GM23338 (cell line): ENCODE results near the gene STIM1. TPM values are rescaled to one million over a fixed set of nuclear protein-coding genes. Genes with fewer than 3 reads are reported as not detected.

Source experiments
- ATAC-seq: fragments of 200-7000 bp; cut with Tn5 transposase; 3 replicates; pipeline ENCODE4 v1.9.1; 2020
- DNase-seq: peaks from one replicate; pipeline ENCODE4 v3.0.0-alpha.2; 2015; ENCODE audit warnings: low spot score
- H2AFZ ChIP-seq: fragments of 200-600 bp; sonication (generic); 2 replicates; pipeline ENCODE4 v1.8.0; 2016; ENCODE audit warnings: antibody characterized with exemption, mild to moderate bottlenecking, moderate library complexity
- H3F3A ChIP-seq: fragments of 200-600 bp; sonication (generic); replicated peaks from 2 replicates; pipeline ENCODE4 v1.8.0; 2017; ENCODE audit warnings: antibody characterized with exemption, mixed run types, low read depth
- H3K27ac ChIP-seq: fragments of 200-600 bp; sonication (generic); 2 replicates; pipeline ENCODE4 v1.6.1; 2016; ENCODE audit warnings: low read depth
- H3K27me3 ChIP-seq: fragments of 200-600 bp; sonication (generic); 2 replicates; pipeline ENCODE4 v1.8.0; 2016; ENCODE audit warnings: mild to moderate bottlenecking, mixed run types, moderate library complexity; ENCODE audit not compliant: insufficient read depth
- H3K36me3 ChIP-seq: fragments of 200-600 bp; sonication (generic); 2 replicates; pipeline ENCODE4 v1.8.0; 2016; ENCODE audit warnings: mild to moderate bottlenecking; ENCODE audit not compliant: insufficient read depth
- H3K4me1 ChIP-seq: fragments of 200-600 bp; sonication (generic); 2 replicates; pipeline ENCODE4 v1.8.0; 2016; ENCODE audit warnings: mild to moderate bottlenecking, moderate library complexity; ENCODE audit not compliant: insufficient read depth
- H3K4me2 ChIP-seq: fragments of 200-600 bp; sonication (generic); 2 replicates; pipeline ENCODE4 v1.7.1; 2017; ENCODE audit warnings: mixed run types
- H3K4me3 ChIP-seq: fragments of 200-600 bp; sonication (generic); 2 replicates; pipeline ENCODE4 v1.6.1; 2016; ENCODE audit warnings: mixed run types
- H3K79me2 ChIP-seq: fragments of 200-600 bp; sonication (generic); replicated peaks from 2 replicates; pipeline ENCODE4 v1.8.0; 2017; ENCODE audit warnings: mild to moderate bottlenecking; ENCODE audit not compliant: insufficient read depth
- H3K9me2 ChIP-seq: fragments of 200-600 bp; sonication (generic); 2 replicates; pipeline ENCODE4 v1.8.0; 2017; ENCODE audit not compliant: insufficient read depth
- H4K20me1 ChIP-seq: fragments of 200-600 bp; sonication (generic); replicated peaks from 2 replicates; pipeline ENCODE4 v1.8.0; 2017; ENCODE audit warnings: mild to moderate bottlenecking; ENCODE audit not compliant: insufficient read depth
- H3K27ac Mint-ChIP-seq: 2 replicates; pipeline ENCODE4 v1.8.0; 2020; ENCODE audit warnings: inconsistent platforms, mild to moderate bottlenecking, moderate library complexity, mixed read lengths
- H3K27me3 Mint-ChIP-seq: 3 replicates; pipeline ENCODE4 v1.8.0; 2022; ENCODE audit warnings: low read depth, mild to moderate bottlenecking, moderate library complexity, mixed read lengths, inconsistent platforms; ENCODE audit not compliant: insufficient read depth, poor library complexity
- H3K36me3 Mint-ChIP-seq: 3 replicates; pipeline ENCODE4 v1.8.0; 2021; ENCODE audit warnings: low read depth, mild to moderate bottlenecking, inconsistent platforms, moderate library complexity, mixed read lengths
- H3K4me1 Mint-ChIP-seq: 3 replicates; pipeline ENCODE4 v1.8.0; 2020; ENCODE audit warnings: mild to moderate bottlenecking, inconsistent platforms, mixed read lengths
- H3K4me3 Mint-ChIP-seq: 3 replicates; pipeline ENCODE4 v1.8.0; 2021; ENCODE audit warnings: moderate library complexity, mild to moderate bottlenecking, inconsistent platforms, mixed read lengths
- H3K9me3 Mint-ChIP-seq: 3 replicates; pipeline ENCODE4 v1.8.0; 2020; ENCODE audit warnings: moderate library complexity, mild to moderate bottlenecking, inconsistent platforms, mixed read lengths
- EZH2 ChIP-seq: fragments of 200-600 bp; sonication (generic); IDR thresholded peaks from one replicate; pipeline ENCODE4 v1.8.0; 2017; ENCODE audit warnings: antibody characterized with exemption, mild to moderate bottlenecking, low read depth; ENCODE audit not compliant: unreplicated experiment
- EZH2phosphoT487 ChIP-seq: fragments of 200-600 bp; sonication (generic); IDR thresholded peaks from one replicate; pipeline ENCODE4 v1.8.1; 2018; ENCODE audit warnings: antibody characterized with exemption; ENCODE audit not compliant: unreplicated experiment
- POLR2AphosphoS5 ChIP-seq: IDR thresholded peaks from 2 replicates; pipeline ENCODE4 v1.6.1; 2016; ENCODE audit warnings: antibody characterized with exemption, low read depth
- STAT1 ChIP-seq: IDR thresholded peaks from one replicate; pipeline ENCODE4 v1.6.1; 2016; ENCODE audit warnings: antibody characterized with exemption; ENCODE audit not compliant: unreplicated experiment
- ZNF114 ChIP-seq: fragments of 250-450 bp; sonication (Bioruptor Pico); IDR thresholded peaks from 2 replicates; pipeline ENCODE4 v1.5.0; 2020; ENCODE audit warnings: mild to moderate bottlenecking, moderate library complexity
- ZNF331 ChIP-seq: fragments of 250-450 bp; sonication (Bioruptor Pico); IDR thresholded peaks from 2 replicates; pipeline ENCODE4 v1.5.0; 2020; ENCODE audit warnings: low read depth, mild to moderate bottlenecking, moderate library complexity
- polyA plus RNA-seq: library from polyadenylated mRNA; unstranded; fragments of >200 nt; fragmentation: Nextera tagmentation; extraction: Ambion mirVana; gene quantifications from 2 replicates; pipeline ENCODE4 v1.2.1, GENCODE V29; 2016
- total RNA-seq: library from RNA; depleted of rRNA; stranded (reverse); fragments of >200 nt; shearing (Covaris generic); gene quantifications from 2 replicates; pipeline ENCODE4 v1.2.3, GENCODE V29; 2014
- TF ChIP-seq, protein P1 (sequence below), 2 experiments: fragments of 200-600 bp in 1 of 2; sonication (generic) in 1 of 2; conservative IDR thresholded peaks; 2 replicates each; pipeline versions ENCODE4 v1.5.1 to v1.6.1; 2016 to 2017; ENCODE audit warnings: antibody characterized with exemption in 2 of 2, low read depth in 2 of 2, mild to moderate bottlenecking in 2 of 2, moderate library complexity in 1 of 2
- TF ChIP-seq, protein P2 (sequence below): IDR thresholded peaks from one replicate; pipeline ENCODE4 v1.6.1; 2018; ENCODE audit warnings: antibody characterized with exemption; ENCODE audit not compliant: unreplicated experiment
- TF ChIP-seq, protein P3 (sequence below): IDR thresholded peaks from 2 replicates; pipeline ENCODE4 v1.6.1; 2016; ENCODE audit warnings: antibody characterized with exemption

STIM1 gene
- total and polyA plus RNA-seq, 2 experiments from 2014 or later, result 3.5 to 14.0 TPM

DNA sequence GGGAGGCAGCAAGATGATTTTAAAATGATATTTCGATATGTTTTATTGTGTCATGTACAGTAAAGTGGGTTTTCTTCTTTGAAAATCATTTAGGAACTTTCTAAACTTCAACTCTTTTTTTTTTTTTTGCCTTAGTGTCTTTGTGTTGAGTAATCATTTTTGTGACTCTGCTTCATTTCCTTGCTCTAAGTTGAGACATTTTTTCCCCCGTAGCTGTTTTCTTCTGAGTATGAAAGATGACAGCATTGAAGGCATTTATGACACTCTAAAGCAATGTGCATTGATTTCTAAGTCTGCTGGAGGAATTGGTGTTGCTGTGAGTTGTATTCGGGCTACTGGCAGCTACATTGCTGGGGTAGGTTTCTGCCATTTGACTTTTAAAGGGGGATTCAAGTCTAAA lies 262.6 kb downstream of the STIM1 start:
- no peak overlapping the region for H3K4me2 ChIP-seq
- Mint-ChIP-seq H3K27ac (no peak overlapping the region), H3K9me3 (no peaks in the 10 kb centered on the region), H3K36me3 (peaks cover 51% of the 10 kb centered on the region), H3K4me3 (no peak overlapping the region), H3K27me3 (peaks cover 5% of the 10 kb centered on the region), H3K4me1 (no peaks in the 10 kb centered on the region)
- DNase-seq, result no peak
- no peaks in the 10 kb centered on the region for H3K9me2 ChIP-seq
- H3K79me2 ChIP-seq, result no peaks in the 10 kb centered on the region
- ATAC-seq, result no peak
- no peak overlapping the region for H2AFZ ChIP-seq
- H3K4me1 ChIP-seq, result no peaks in the 10 kb centered on the region
- H3K27ac ChIP-seq, result no peak overlapping the region
- peaks cover 14% of the 10 kb centered on the region; the same call in 1 of the 2 replicates for H3K36me3 ChIP-seq
- no peaks in the 10 kb centered on the region for H3K27me3 ChIP-seq
- no peak overlapping the region for H3K4me3 ChIP-seq
- TF ChIP-seq STAT1 (no peak), EZH2 (no peak), ZNF114 (CRISPR knock-in tag) (no peak), ZNF331 (CRISPR knock-in tag) (no peak), POLR2AphosphoS5 (no peak)
- TF ChIP-seq, protein P1, sequence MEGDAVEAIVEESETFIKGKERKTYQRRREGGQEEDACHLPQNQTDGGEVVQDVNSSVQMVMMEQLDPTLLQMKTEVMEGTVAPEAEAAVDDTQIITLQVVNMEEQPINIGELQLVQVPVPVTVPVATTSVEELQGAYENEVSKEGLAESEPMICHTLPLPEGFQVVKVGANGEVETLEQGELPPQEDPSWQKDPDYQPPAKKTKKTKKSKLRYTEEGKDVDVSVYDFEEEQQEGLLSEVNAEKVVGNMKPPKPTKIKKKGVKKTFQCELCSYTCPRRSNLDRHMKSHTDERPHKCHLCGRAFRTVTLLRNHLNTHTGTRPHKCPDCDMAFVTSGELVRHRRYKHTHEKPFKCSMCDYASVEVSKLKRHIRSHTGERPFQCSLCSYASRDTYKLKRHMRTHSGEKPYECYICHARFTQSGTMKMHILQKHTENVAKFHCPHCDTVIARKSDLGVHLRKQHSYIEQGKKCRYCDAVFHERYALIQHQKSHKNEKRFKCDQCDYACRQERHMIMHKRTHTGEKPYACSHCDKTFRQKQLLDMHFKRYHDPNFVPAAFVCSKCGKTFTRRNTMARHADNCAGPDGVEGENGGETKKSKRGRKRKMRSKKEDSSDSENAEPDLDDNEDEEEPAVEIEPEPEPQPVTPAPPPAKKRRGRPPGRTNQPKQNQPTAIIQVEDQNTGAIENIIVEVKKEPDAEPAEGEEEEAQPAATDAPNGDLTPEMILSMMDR (conservative IDR thresholded peaks at IDR 0.05; ENCODE audit: low read depth in 2 of 2), result no peak
- TF ChIP-seq, protein P2, sequence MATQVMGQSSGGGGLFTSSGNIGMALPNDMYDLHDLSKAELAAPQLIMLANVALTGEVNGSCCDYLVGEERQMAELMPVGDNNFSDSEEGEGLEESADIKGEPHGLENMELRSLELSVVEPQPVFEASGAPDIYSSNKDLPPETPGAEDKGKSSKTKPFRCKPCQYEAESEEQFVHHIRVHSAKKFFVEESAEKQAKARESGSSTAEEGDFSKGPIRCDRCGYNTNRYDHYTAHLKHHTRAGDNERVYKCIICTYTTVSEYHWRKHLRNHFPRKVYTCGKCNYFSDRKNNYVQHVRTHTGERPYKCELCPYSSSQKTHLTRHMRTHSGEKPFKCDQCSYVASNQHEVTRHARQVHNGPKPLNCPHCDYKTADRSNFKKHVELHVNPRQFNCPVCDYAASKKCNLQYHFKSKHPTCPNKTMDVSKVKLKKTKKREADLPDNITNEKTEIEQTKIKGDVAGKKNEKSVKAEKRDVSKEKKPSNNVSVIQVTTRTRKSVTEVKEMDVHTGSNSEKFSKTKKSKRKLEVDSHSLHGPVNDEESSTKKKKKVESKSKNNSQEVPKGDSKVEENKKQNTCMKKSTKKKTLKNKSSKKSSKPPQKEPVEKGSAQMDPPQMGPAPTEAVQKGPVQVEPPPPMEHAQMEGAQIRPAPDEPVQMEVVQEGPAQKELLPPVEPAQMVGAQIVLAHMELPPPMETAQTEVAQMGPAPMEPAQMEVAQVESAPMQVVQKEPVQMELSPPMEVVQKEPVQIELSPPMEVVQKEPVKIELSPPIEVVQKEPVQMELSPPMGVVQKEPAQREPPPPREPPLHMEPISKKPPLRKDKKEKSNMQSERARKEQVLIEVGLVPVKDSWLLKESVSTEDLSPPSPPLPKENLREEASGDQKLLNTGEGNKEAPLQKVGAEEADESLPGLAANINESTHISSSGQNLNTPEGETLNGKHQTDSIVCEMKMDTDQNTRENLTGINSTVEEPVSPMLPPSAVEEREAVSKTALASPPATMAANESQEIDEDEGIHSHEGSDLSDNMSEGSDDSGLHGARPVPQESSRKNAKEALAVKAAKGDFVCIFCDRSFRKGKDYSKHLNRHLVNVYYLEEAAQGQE, result no peak
- TF ChIP-seq, protein P3, sequence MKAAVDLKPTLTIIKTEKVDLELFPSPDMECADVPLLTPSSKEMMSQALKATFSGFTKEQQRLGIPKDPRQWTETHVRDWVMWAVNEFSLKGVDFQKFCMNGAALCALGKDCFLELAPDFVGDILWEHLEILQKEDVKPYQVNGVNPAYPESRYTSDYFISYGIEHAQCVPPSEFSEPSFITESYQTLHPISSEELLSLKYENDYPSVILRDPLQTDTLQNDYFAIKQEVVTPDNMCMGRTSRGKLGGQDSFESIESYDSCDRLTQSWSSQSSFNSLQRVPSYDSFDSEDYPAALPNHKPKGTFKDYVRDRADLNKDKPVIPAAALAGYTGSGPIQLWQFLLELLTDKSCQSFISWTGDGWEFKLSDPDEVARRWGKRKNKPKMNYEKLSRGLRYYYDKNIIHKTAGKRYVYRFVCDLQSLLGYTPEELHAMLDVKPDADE, result no peak
- H3F3A ChIP-seq, result no peaks in the 10 kb centered on the region
- H4K20me1 ChIP-seq, result no peaks in the 10 kb centered on the region

DNA sequence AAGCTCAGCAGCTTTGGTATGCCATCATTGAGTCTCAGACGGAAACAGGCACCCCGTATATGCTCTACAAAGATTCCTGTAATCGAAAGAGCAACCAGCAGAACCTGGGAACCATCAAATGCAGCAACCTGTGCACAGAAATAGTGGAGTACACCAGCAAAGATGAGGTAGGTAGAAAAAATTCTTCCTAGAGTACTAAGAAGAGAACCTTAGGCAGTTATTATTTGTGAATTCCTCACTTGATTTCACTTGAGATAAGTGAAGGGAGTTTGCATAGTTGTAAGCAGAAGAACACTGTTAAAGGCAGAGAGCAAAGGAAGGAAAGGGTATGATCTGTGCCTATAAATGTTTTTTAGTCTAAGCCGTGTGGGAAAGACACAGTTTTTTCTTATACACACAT lies 267.8 kb downstream of the STIM1 start:
- ATAC-seq, result no peak
- no peak overlapping the region for H3K27ac ChIP-seq
- no peaks in the 10 kb centered on the region for H3K4me1 Mint-ChIP-seq
- H3K36me3 Mint-ChIP-seq, result peaks cover 61% of the 10 kb centered on the region
- no peaks in the 10 kb centered on the region for H3K27me3 ChIP-seq
- no peaks in the 10 kb centered on the region for H3K9me2 ChIP-seq
- H3K9me3 Mint-ChIP-seq, result no peaks in the 10 kb centered on the region
- no peak for DNase-seq
- H3F3A ChIP-seq, result no peaks in the 10 kb centered on the region
- no peak overlapping the region for H3K27ac Mint-ChIP-seq
- H3K4me1 ChIP-seq, result no peaks in the 10 kb centered on the region
- no peak overlapping the region for H3K4me3 ChIP-seq
- H3K4me3 Mint-ChIP-seq, result no peak overlapping the region
- H3K4me2 ChIP-seq, result no peak overlapping the region
- H4K20me1 ChIP-seq, result no peaks in the 10 kb centered on the region; the same call in none of the 2 replicates
- peaks cover 39% of the 10 kb centered on the region for H3K36me3 ChIP-seq
- H3K27me3 Mint-ChIP-seq, result peaks cover 1% of the 10 kb centered on the region
- no peaks in the 10 kb centered on the region for H3K79me2 ChIP-seq
- H2AFZ ChIP-seq, result no peak overlapping the region
- TF ChIP-seq ZNF331 (CRISPR knock-in tag), result no peak
- TF ChIP-seq, protein P1 (conservative IDR thresholded peaks at IDR 0.05; ENCODE audit: low read depth in 2 of 2), result no peak
- no peak for TF ChIP-seq STAT1
- TF ChIP-seq, protein P3, result no peak
- TF ChIP-seq EZH2phosphoT487, result no peak
